Left renal pelvis (tissue), 4 donors: Measurements from ENCODE around the gene PBXIP1. TPM values are rescaled to one million over a fixed set of nuclear protein-coding genes. Genes with fewer than 3 reads are reported as not detected.
"Not testable (repeated sequence)": the region's sequence is repeated elsewhere in the genome, so short reads cannot be mapped to it uniquely, and the experiment has no call there.

ENCODE experiments used
- DNase-seq, 4 donors: peaks; one replicate each; pipeline ENCODE4 v3.0.0-alpha.2; 2013; ENCODE audit warnings: low read depth in 4 of 4, low spot score in 3 of 4
- polyA plus RNA-seq, 4 donors: library from polyadenylated mRNA; unstranded; fragments of 120-200 nt; gene quantifications; one replicate each; pipeline ENCODE4 v1.2.1, GENCODE V29; 2013; ENCODE audit not compliant: insufficient read length in 4 of 4

Gene PBXIP1
- polyA plus RNA-seq, 4 donors = 66.2 to 76.1 (median 71.1) TPM

- no peak for DNase-seq
Measured at GRCh38 chr1:154940213-154940560, 15.7 kb downstream of the PBXIP1 start.

DNA sequence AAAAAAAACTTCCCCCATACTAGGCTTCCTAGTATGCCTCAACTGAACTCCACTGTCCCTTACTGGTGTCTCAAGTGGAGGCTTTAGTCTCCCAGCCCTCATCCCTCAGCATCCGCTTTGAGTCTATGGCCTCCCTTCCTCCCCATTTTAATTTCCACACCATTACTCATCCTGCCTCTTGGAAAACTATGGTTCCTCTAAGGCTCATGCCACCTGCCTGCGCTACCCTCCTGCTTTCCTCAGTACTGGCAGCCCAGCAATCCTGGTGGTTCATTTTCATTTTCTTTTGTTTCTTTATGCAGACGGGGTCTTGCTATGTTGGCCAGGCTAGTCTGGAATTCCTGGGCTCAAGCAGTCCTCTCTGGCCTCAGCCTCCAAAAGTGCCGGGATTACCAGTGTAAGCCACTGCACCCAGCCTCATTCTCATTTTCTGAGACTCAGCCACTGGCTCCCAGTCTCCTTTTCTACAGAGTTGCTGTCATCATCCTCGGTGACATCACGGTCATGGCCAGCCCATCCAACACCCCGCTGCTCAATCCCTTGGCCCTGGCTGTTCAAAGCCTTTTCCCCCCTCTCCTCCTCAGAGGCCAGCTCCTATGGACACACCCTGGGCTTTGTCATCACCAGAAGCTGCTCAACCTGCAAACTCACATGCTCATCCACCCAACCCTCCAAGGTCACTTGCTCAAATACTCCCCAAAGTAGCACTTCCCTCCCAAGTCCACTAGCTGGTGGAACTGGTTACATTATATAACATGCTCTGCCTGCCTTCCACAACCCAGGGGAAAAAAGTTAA lies 17.1 kb downstream of the PBXIP1 start:
- no peak for DNase-seq

DNA sequence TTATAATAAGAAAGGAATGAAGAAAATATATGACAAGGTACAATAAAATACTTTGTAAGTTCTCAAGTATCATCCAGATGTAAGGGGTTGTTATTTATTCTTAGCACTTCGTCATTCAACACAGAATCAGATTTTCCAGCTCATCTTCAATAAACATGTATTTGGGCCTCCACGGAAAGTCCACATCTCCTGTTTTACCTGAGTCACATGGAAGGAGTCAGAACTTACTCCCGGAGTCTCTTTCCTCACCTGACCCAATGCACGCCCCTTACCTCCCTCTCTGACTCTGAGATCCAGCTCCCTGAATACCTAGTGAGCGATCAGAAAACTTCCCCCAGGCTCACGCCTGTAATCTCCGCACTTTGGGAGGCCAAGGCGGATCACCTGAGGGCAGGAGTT lies 17.9 kb downstream of the PBXIP1 start:
- no peak for DNase-seq

- peak; percentile 90 to 93 (median 92) for DNase-seq
Measured at GRCh38 chr1:154937085-154937987, 18.6 kb downstream of the PBXIP1 start.

DNA sequence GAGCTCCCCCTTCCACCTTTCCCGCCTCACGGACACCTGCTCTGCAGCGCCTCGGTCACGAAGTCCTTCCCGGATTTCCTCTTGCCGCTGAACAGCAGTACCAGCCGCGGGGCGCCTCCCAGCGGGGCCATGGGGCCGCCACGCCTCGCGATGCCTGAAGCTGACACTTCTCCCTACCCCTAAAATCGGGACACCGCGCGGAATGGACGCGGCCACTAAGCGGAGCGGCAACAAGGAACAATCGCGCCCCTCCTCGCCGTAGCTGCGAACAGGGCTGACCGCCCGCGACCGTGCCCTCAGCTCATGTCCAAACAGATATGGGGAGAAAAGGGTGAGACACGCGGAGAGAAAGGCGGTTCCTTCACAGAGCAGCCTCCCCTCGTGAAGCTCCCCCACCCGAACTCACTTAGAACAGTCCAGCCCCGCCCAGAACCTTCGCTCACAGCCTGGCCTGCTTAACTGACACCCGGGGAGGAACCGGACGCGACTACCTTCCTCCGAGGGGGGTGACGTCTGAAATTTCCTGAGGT lies 19.3 kb downstream of the PBXIP1 start, which contains the start of gene PMVK:
Gene PMVK, minus strand, starts transcription at position 165 of the 530 bp plus-strand sequence. Its CDS starts 34 bp downstream, at position 131.
- peak; percentile 94 to 97 (median 95) for DNase-seq

GRCh38 chr1:154935749-154936554 lies 19.9 kb downstream of the PBXIP1 start:
- DNase-seq = no peak

GRCh38 chr1:154934358-154934948 lies 21.4 kb downstream of the PBXIP1 start:
- no peak for DNase-seq

GRCh38 chr1:154931940-154932487 lies 23.9 kb downstream of the PBXIP1 start:
- DNase-seq = no peak

- DNase-seq = no peak
Measured at GRCh38 chr1:154926201-154926600, 29.7 kb downstream of the PBXIP1 start.

- no peak for DNase-seq
Measured at GRCh38 chr1:154925335-154926170, 30.3 kb downstream of the PBXIP1 start.

DNA sequence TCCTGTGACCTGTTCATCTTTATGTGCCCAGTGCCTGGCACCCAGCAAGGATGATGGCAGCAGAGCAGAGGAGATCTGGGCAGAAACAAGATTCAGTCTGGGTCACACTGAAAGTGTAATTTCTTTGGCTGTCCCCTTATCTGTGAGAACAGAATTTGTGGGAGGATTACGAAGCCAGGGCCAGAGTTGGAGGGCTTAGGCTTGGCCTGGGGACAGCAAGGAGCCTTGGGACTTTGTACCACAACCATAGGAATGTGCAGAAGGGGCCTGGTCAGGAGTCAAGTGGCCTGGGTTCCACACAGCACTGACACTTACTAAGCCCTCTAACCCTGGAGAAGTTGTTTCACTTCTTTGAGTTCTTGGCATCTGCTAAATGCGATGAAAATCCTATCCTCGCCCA lies 32.2 kb downstream of the PBXIP1 start:
- DNase-seq = no peak

DNA sequence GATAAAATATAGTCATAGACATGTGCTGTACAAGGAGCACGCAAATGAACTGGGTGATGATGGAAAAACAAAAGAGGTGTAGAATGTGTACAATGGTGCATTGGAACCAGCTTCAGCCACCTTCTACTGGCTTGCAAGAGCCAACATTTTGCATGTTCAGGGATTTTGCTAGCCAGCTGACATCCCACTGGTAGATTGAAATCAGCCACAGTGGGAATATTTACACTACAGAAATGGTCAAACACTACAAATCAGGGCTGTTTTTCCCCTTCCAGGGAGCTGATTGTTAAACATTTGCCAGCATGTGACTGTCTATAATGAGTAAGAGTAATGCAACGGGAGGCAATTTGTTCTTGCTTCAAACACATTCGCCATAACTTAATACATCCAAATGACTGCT lies 42.6 kb downstream of the PBXIP1 start:
- no peak for DNase-seq

DNA sequence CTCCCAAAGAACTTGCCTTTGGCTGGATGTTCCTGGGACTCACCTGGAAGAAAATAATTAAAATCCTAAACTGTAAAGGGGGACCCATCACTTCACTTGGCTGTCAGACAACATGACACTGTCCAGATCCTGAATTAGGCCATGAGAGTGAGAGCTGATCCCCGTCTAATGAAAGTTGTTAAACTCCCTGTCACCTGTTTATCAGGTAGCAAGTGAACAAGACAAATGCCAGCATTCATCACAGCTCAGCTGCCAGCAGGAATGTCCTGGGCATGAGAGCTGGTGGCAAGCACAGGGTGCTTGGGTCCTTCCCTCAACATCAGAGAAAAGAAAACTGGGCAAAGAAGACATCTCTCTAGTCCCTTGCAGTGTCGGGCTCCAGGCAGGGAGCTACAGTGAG lies 43.1 kb downstream of the PBXIP1 start:
- DNase-seq = no peak

- DNase-seq = no peak
Measured at GRCh38 chr1:154911691-154912550, 44.0 kb downstream of the PBXIP1 start.

DNA sequence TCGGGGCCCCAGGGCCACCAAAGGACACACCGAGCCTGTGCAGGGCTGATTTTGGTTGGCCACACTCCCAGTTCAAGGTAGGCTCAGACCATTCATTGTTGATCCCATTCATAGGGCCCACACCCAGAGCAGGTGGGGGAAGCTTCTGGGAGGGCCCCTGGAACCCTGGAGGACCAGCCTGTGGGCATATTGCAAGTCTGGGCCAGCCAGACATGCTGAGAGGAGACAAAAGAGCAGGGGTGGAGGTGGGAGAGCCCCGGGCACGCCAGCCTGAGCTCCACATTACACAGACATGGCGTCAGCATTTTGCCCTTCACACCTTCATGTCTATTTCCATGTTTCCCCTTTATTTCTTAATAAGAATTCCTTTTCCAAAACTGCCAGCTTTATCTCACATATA lies 45.0 kb downstream of the PBXIP1 start:
- DNase-seq = no peak

GRCh38 chr1:154908937-154909336 lies 47.0 kb downstream of the PBXIP1 start:
- no peak for DNase-seq

- DNase-seq = not testable (repeated sequence)
Measured at GRCh38 chr1:154908129-154908528, 47.8 kb downstream of the PBXIP1 start.

DNA sequence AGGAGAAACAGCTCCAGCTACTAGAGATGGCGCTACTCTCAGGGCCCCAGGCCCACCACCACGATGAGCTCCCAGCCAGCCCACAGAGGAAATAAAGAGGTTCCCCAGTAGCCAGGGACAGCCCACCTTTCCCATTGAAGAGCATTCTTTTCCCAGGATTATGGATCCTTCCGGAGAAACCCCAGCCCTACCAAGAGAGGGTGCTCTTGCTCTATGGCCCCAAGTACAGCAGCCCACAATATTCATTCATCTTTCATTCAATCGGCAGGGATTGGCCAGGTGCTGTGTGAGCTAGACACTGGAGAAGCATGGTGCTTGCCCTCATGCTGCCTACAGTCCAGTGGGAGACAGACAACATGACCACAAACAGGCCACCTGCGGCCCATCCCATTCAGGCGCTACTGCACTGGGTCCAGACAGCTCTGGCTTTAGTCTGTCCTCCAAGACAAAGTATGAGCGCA lies 49.2 kb downstream of the PBXIP1 start:
- no peak for DNase-seq
